K562 (cell line): Measurements from ENCODE around the gene RNASE3. TPM values are rescaled to one million over a fixed set of nuclear protein-coding genes. Genes with fewer than 3 reads are reported as not detected.

Experiments
- ATAC-seq: fragments of 200-7000 bp; cut with Tn5 transposase; 3 replicates; pipeline ENCODE4 v1.9.1; 2020; ENCODE audit warnings: moderate library complexity
- BruUV-seq: library from RNA; stranded (reverse); fragments of 400-500 nt; replicated peaks from 2 replicates; lab custom pipeline; 2021; lab: Mats Ljungman, UMichigan
- CTCF ChIA-PET: fragments of 300-600 bp; formaldehyde crosslinking; extraction: SDS; loops from one replicate; lab custom pipeline; 2021; ENCODE audit warnings: low intra/inter-chr PET ratio; lab: Yijun Ruan, JAX
- POLR2A ChIA-PET: fragments of 300-600, 350-650 bp; sonication (Branson Sonifier 250); formaldehyde crosslinking; extraction: SDS; loops from one replicate; lab custom pipeline; 2021; ENCODE audit warnings: antibody characterized with exemption, inconsistent platforms; lab: Yijun Ruan, JAX
- DNase-seq, 4 experiments: peaks; one replicate each; pipeline versions ENCODE4 v3.0.0 to v3.0.0-alpha.2; 2011 to 2018; ENCODE audit warnings: low spot score in 3 of 4, mixed read lengths in 3 of 4; ENCODE audit errors: extremely low read depth in 1 of 4
- FAIRE-seq: peaks from 2 replicates; lab custom pipeline; 2011; peaks lifted over from hg19 to GRCh38; lab: Jason Lieb, UNC
- H2AFZ ChIP-seq: 2 replicates; pipeline ENCODE4 v1.6.0; 2011; ENCODE audit warnings: low read depth, low read length, control low read depth, inconsistent platforms
- H3K27ac ChIP-seq: fragments of 200-600 bp; 3 replicates; pipeline ENCODE4 v1.8.0; 2011; ENCODE audit warnings: low read depth, mild to moderate bottlenecking, control low read depth, inconsistent platforms, low read length, moderate library complexity, mixed read lengths; ENCODE audit errors: extremely low read depth
- H3K27me3 ChIP-seq, 2 experiments: fragments of 300-600 bp in 1 of 2; 2 replicates in 1 of 2; 3 replicates in 1 of 2; pipeline versions ENCODE4 v1.6.0 to v1.8.0; 2011; ENCODE audit warnings: inconsistent platforms in 2 of 2, low read length in 2 of 2, mild to moderate bottlenecking in 1 of 2, mixed read lengths in 1 of 2, moderate library complexity in 1 of 2; ENCODE audit not compliant: control insufficient read depth in 2 of 2, insufficient read depth in 2 of 2
- H3K36me3 ChIP-seq: fragments of 300-600 bp; 3 replicates; pipeline ENCODE4 v1.8.0; 2011; ENCODE audit warnings: mild to moderate bottlenecking, low read length, inconsistent platforms; ENCODE audit not compliant: control insufficient read depth, insufficient read depth
- H3K4me1 ChIP-seq, 2 experiments: fragments of 200-600 bp in 1 of 2; replicated peaks in 1 of 2; 2 replicates in 1 of 2; 3 replicates in 1 of 2; pipeline versions ENCODE4 v1.5.1 to v1.8.0; 2011; ENCODE audit warnings: inconsistent platforms in 2 of 2, low read length in 2 of 2, mild to moderate bottlenecking in 1 of 2, mixed read lengths in 1 of 2, moderate library complexity in 1 of 2; ENCODE audit not compliant: control insufficient read depth in 2 of 2, insufficient read depth in 2 of 2
- H3K4me2 ChIP-seq: 2 replicates; pipeline ENCODE4 v1.6.1; 2011; ENCODE audit warnings: low read length, control low read depth, inconsistent platforms, mixed read lengths; ENCODE audit not compliant: insufficient read depth
- H3K4me3 ChIP-seq: fragments of 200-600 bp; sonication (generic), shearing (Covaris generic); 2 replicates; pipeline ENCODE4 v1.5.1; 2016; ENCODE audit warnings: control low read depth, inconsistent platforms
- H3K79me2 ChIP-seq: fragments of 200-600 bp; 3 replicates; pipeline ENCODE4 v1.8.0; 2011; ENCODE audit warnings: low read length, inconsistent platforms; ENCODE audit not compliant: control insufficient read depth, insufficient read depth
- H3K9ac ChIP-seq, 2 experiments: 2 replicates each; pipeline versions ENCODE4 v1.6.0 to v1.6.1; 2011; ENCODE audit warnings: low read depth in 2 of 2, low read length in 2 of 2, control low read depth in 1 of 2, inconsistent platforms in 1 of 2, mild to moderate bottlenecking in 1 of 2, mixed read lengths in 1 of 2; ENCODE audit not compliant: insufficient read depth in 1 of 2
- H3K9me1 ChIP-seq: one replicate; pipeline ENCODE4 v1.6.0; 2011; ENCODE audit warnings: inconsistent platforms, mild to moderate bottlenecking, low read length, moderate library complexity; ENCODE audit not compliant: control insufficient read depth, insufficient read depth
- H3K9me3 ChIP-seq: replicated peaks from 2 replicates; pipeline ENCODE4 v1.5.1; 2011; ENCODE audit warnings: low read depth, low read length, inconsistent platforms; ENCODE audit not compliant: control insufficient read depth, insufficient read depth
- H4K20me1 ChIP-seq: replicated peaks from 2 replicates; pipeline ENCODE4 v1.6.1; 2011; ENCODE audit warnings: low read length, inconsistent platforms, mixed read lengths; ENCODE audit not compliant: control insufficient read depth, insufficient read depth
- ARID2 ChIP-seq: fragments of 450-650 bp; IDR thresholded peaks from 2 replicates; pipeline ENCODE4 v1.6.1; 2017; ENCODE audit warnings: antibody characterized with exemption, mild to moderate bottlenecking
- C11orf30 ChIP-seq: fragments of 450-650 bp; IDR thresholded peaks from 2 replicates; pipeline ENCODE4 v1.6.1; 2016; ENCODE audit warnings: low read depth, mild to moderate bottlenecking
- DEAF1 ChIP-seq: fragments of 450-650 bp; formaldehyde crosslinking; IDR thresholded peaks from 2 replicates; pipeline ENCODE4 v1.4.0; 2020; ENCODE audit warnings: mild to moderate bottlenecking, moderate library complexity
- IFI16 ChIP-seq: fragments of 250-450 bp; sonication (Bioruptor Pico); IDR thresholded peaks from 2 replicates; pipeline ENCODE4 v2.1.2; 2022; ENCODE audit warnings: mild to moderate bottlenecking, inconsistent platforms
- JUND ChIP-seq, 2 experiments: IDR thresholded peaks; 2 replicates in 1 of 2; 3 replicates in 1 of 2; pipeline ENCODE4 v1.6.1; 2011; ENCODE audit warnings: borderline replicate concordance in 2 of 2, low read depth in 2 of 2, low read length in 2 of 2, improper control_type of control experiment in 1 of 2, missing biosample characterization in 1 of 2, missing genetic modification characterization in 1 of 2, missing genetic modification reagents in 1 of 2
- KLF1 ChIP-seq: fragments of 450-650 bp; IDR thresholded peaks from 2 replicates; pipeline ENCODE4 v1.6.1; 2016; ENCODE audit warnings: missing genetic modification characterization, missing compliant biosample characterization
- MAZ ChIP-seq, 2 experiments: fragments of 450-650 bp in 1 of 2; sonication (generic) in 1 of 2; formaldehyde crosslinking; IDR thresholded peaks in 1 of 2; conservative IDR thresholded peaks in 1 of 2; 2 replicates each; pipeline versions ENCODE4 v1.4.0 to v1.5.0; 2020; ENCODE audit warnings: mild to moderate bottlenecking in 1 of 2, missing genetic modification reagents in 1 of 2
- RBFOX2 ChIP-seq: fragments of 200-400 bp; formaldehyde crosslinking; IDR thresholded peaks from 2 replicates; pipeline ENCODE4 v1.6.1; 2017; ENCODE audit warnings: low read depth, mild to moderate bottlenecking, low read length, moderate library complexity
- SMARCA4 ChIP-seq: fragments of 450-650 bp; IDR thresholded peaks from 2 replicates; pipeline ENCODE4 v1.6.1; 2016
- USF1 ChIP-seq: sonication (generic); formaldehyde crosslinking; IDR thresholded peaks from 2 replicates; pipeline ENCODE4 v1.9.0; 2022; ENCODE audit warnings: mild to moderate bottlenecking, missing genetic modification reagents
- ZNF408 ChIP-seq: fragments of 250-450 bp; sonication (Bioruptor Pico); IDR thresholded peaks from 2 replicates; pipeline ENCODE4 v1.4.0; 2020; ENCODE audit warnings: low read depth, mild to moderate bottlenecking, moderate library complexity
- WGBS: fragments of 100-300 bp; shearing (Covaris generic); methylation state at CpG from one replicate; pipeline ENCODE4 v1.1.6; 2016; ENCODE audit warnings: low coverage, mixed read lengths; ENCODE audit not compliant: insufficient coverage; ENCODE audit errors: missing lambda C conversion rate; 5-methylcytosine and 5-hydroxymethylcytosine counted together
- in situ Hi-C: fragments of 300-500 bp; cut with MboI; formaldehyde crosslinking; loops from 4 replicates; pipeline ENCODE4 v1.15.0; 2018; ENCODE audit warnings: inconsistent platforms, mixed read lengths
- intact Hi-C: fragments of 100-400 bp; cut with micrococcal nuclease; formaldehyde crosslinking; loops from 2 replicates; pipeline ENCODE4 v1.14.2; 2022
- polyA plus RNA-seq, 8 experiments: library from polyadenylated mRNA; depleted of rRNA in 4 of 8; stranded (reverse) in 5 of 8; unstranded in 3 of 8; fragments of >200 nt; fragmentation: Nextera tagmentation in 2 of 8; fragmentation: Illumina TruSeq in 1 of 8; extraction: Ambion mirVana in 2 of 8; extraction: Trizol in 1 of 8; gene quantifications; 2 replicates each; pipeline versions ENCODE4 v1.2.1 to v1.2.3, GENCODE V29; 2011 to 2014; ENCODE audit warnings: inconsistent platforms in 1 of 8, missing spikeins in 1 of 8
- total RNA-seq, 7 experiments: library from RNA; depleted of rRNA in 6 of 7; stranded (reverse); fragments of >200 nt in 6 of 7; fragmentation: Illumina TruSeq in 2 of 7; extraction: Trizol in 2 of 7; gene quantifications; 2 replicates each; pipeline versions ENCODE4 v1.2.1 to v1.2.3, GENCODE V29; 2011 to 2021; ENCODE audit warnings: low replicate concordance in 1 of 7

The RNASE3 gene
- total and polyA plus RNA-seq, 9 of the 15 experiments (the other 6 are each of a cell fraction or from before 2014, with no cell fraction given): not detected

- ChIA-PET CTCF (interaction anchor here (0.6 kb wide), 1 partner anchor 155 kb away, joined by 3 read pairs; no protein-coding TSS in a partner anchor), POLR2A (no interaction called here)
- no peak for ATAC-seq
- WGBS: 52% methylated on average over 4 of the region's 4 CpGs
- H3K9me3 ChIP-seq: no peaks in the 10 kb centered on the region
- H4K20me1 ChIP-seq: no peaks in the 10 kb centered on the region
- TF ChIP-seq IFI16 (CRISPR knock-in tag): no peak
- TF ChIP-seq ZNF408: no peak
- H3K9me1 ChIP-seq: no peaks in the 10 kb centered on the region
- intact Hi-C loops: no loop called here
- in situ Hi-C loops: loop anchor here (5.0 to 10.0 kb wide), 2 partner anchors 98 to 161 kb away; no protein-coding TSS in a partner anchor
- H3K36me3 ChIP-seq: no peaks in the 10 kb centered on the region
- 0 out of 2 replicates have a peak overlapping the region, but pooled peaks have one; percentile 9 for H2AFZ ChIP-seq
- H3K4me3 ChIP-seq: no peak overlapping the region
- no peaks in the 10 kb centered on the region for H3K27me3 ChIP-seq
- H3K79me2 ChIP-seq: no peaks in the 10 kb centered on the region
- no peak for DNase-seq
- H3K9ac ChIP-seq: no peak overlapping the region
- H3K4me2 ChIP-seq: no peak overlapping the region
- BruUV-seq: no TSS peak
- no peak for FAIRE-seq
- no peak overlapping the region for H3K27ac ChIP-seq
- peaks cover 0 to 8% of the 10 kb centered on the region in 2 experiments; a peak in 3 of 5 replicates for H3K4me1 ChIP-seq
Measured at GRCh38 chr14:20853042-20853441, 38.1 kb upstream of the RNASE3 start.

GRCh38 chr14:20855652-20856291 lies 35.4 kb upstream of the RNASE3 start:
- FAIRE-seq (peak; percentile 95), ATAC-seq (peak; percentile 97), DNase-seq (peak; percentile 42 to 83 (median 62))
- POLR2A ChIA-PET: interaction anchor here (0.6 kb wide), 1 partner anchor 154 kb away, joined by 3 read pairs; no protein-coding TSS in a partner anchor
- CTCF ChIA-PET: interaction anchor here (0.6 to 2.7 kb wide), 9 partner anchors 37 to 246 kb away, joined by 3 to 42 read pairs (median 4); no protein-coding TSS in a partner anchor
- peak overlapping the region; percentile 66 for H2AFZ ChIP-seq
- H3K4me3 ChIP-seq: no peak overlapping the region
- WGBS: 0% methylated on average over 7 of the region's 8 CpGs
- peak overlapping the region; percentile 41; the same call in 1 of the 2 replicates for H3K4me2 ChIP-seq
- intact Hi-C loops: loop anchor here (1.0 to 5.0 kb wide), 4 partner anchors 54 to 187 kb away; partner anchors contain the start of gene RNASE7
- H3K27ac ChIP-seq: no peak overlapping the region
- H3K27me3 ChIP-seq: no peaks in the 10 kb centered on the region
- H3K36me3 ChIP-seq: no peaks in the 10 kb centered on the region
- no TSS peak for BruUV-seq
- H3K79me2 ChIP-seq: no peaks in the 10 kb centered on the region
- peaks cover 0 to 4% of the 10 kb centered on the region in 2 experiments; a peak in 2 of 5 replicates for H3K4me1 ChIP-seq
- no peaks in the 10 kb centered on the region for H3K9me1 ChIP-seq
- in situ Hi-C loops: loop anchor here (10.0 kb wide), 1 partner anchor 101 kb away; no protein-coding TSS in a partner anchor
- no peak overlapping the region for H3K9ac ChIP-seq
- no peaks in the 10 kb centered on the region for H4K20me1 ChIP-seq
- H3K9me3 ChIP-seq: no peaks in the 10 kb centered on the region
- TF ChIP-seq ARID2: peak; percentile 85
- TF ChIP-seq MAZ (CRISPR knock-in tag; conservative IDR thresholded peaks at IDR 0.05 in 1 of 2, IDR thresholded peaks at IDR 0.05 in 1 of 2): 0 out of 4 replicates have a peak, but pooled peaks of 1 of the 2 experiments have one; percentile 21
- TF ChIP-seq SMARCA4: 0 out of 2 replicates have a peak, but pooled peaks have one; percentile 17
- TF ChIP-seq USF1 (CRISPR knock-in tag): peak; percentile 79
- peak; percentile 70 for TF ChIP-seq C11orf30
- no peak for TF ChIP-seq JUND (IDR thresholded peaks at IDR 0.05; ENCODE audit: borderline replicate concordance, low read depth, low read length)
- peak; percentile 28; the same call in 1 of the 3 replicates for TF ChIP-seq JUND (tag; IDR thresholded peaks at IDR 0.05; ENCODE audit: borderline replicate concordance, low read depth, low read length)
- peak; percentile 82 for TF ChIP-seq DEAF1
- no peak for TF ChIP-seq KLF1
- TF ChIP-seq RBFOX2: no peak
